NCI-H2171 treated with DMSO at 0.1 percent for 48 hours (cell line): Measurements from ENCODE around the gene ARHGAP9.
A peak's percentile ranks its signal among the peaks of the same experiment; 100 is the strongest.
"Not testable (repeated sequence)": the region's sequence is repeated elsewhere in the genome, so short reads cannot be mapped to it uniquely, and the experiment has no call there.

Source experiments
- DNase-seq: peaks from one replicate; lab custom pipeline; 2025; lab: John Stamatoyannopoulos, UW

ARHGAP9 gene

DNA sequence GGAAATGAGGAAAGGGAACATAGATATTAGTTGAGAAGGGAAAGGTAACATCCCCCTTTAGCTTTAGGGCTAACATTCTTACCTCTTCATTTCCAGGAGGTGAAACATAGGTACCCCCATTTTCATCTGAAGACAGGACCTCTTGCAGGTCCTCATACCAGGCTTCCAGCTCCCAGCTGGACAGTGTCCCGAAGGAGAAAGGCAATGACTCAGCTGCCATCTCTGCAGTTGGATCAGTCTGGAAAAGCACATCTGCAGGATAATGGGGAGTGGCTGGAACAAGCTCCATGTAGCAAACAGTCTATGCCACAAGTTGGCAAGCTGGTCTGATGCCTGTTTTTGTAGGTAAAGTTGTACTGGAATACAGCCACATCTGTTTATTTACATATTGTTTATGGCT is 37.5 kb upstream of the ARHGAP9 start:
- peak; percentile 4 for DNase-seq

DNA sequence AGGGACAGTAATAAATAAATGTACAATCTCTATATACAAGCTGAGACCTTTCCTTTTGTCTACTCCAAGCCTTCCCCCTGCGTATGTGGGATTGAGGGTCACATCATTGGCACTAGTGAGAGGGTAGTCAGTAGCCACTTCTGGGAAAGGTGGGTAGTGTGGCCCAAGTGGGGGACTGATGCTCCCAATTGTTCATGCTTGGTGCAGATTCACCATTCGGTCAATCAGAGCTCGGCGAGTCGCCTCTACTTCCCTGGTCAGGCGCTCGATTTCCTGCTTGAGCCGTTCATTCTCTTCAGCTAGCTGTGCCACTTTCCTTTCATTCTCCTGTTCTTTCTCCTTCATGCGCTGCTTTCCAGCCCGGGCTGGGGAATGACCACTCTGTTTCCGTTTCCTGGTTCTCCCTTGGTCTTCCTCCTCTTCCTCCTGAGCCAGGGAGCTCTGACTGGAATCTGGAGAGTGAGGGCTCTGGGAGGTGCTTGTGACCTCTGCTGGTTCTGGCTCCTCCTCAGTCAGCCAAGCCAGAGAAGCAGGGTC is 37.0 kb upstream of the ARHGAP9 start:
- DNase-seq, result no peak

DNA sequence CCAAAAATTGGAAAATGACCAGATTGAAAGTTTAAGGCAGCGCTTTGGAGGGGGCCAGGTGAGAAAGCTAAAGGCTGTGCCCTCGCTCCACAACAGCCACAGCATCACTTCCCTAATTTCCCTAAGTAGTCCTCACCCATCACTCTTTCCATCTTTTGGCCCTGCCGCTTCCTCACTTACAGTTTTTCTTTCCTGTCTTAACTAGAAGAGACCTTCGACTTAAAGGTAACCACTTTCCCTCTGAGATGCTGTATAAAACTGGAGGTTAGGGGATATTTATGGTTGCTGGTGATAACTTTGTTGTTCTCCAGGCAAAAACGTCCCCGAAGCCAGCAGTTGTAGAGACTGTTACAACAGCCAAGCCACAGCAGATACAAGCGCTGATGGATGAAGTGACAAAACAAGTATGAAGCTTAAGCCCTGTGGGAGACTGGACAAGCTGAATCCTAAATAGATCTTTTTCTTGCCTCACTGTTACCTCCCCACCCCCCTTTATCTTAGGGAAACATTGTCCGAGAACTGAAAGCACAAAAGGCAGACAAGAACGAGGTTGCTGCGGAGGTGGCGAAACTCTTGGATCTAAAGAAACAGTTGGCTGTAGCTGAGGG is 36.4 kb upstream of the ARHGAP9 start:
- DNase-seq, result no peak

DNA sequence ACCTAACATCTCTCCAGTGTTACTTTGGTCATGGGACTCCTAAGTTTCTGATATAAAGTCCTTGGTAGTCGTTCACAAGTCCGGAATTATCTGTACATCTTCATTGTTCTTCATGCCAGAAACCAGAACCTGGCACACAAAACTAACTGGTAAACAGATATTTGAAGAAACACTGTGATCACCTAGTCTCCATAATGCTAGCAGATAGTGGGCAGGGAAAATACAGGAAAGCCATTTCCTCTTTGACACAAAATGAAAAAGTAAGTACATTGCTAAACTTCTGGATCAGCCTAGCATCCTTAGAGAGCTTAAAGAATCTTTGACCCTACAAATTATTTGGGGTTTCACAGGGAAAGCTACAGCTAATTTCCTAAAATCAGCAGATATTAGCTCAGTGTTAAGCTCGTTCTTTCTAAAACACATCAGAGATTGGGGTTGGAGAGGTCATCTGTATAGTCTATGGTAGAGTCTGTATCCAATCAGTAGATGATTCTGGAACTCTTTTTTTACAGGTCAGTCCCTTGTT is 35.8 kb upstream of the ARHGAP9 start:
- no peak for DNase-seq

DNA sequence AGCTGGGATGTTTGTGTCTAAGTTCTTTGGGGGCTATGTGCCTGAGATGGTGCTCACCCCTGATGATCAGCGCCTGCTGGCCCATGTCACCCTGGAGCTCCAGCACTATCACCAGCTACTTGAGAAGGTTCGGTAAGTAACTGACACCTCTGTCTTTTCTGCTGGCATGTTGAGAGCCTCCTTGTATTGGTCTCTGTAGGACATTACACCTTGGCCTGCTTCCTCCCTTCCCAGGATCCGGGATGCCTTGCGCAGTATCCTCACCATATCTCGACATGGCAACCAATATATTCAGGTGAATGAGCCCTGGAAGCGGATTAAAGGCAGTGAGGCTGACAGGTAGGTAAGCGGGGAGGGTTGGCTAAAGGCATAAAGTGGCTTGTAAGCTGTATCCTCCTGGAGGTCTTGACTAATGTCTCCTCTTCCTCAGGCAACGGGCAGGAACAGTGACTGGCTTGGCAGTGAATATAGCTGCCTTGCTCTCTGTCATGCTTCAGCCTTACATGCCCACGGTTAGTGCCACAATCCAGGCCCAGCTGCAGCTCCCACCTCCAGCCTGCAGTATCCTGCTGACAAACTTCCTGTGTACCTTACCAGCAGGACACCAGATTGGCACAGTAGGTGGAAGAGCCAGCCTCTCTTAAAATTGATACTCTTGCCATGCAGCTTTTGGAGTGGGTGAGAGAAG is 35.2 kb upstream of the ARHGAP9 start:
- DNase-seq, result no peak

DNA sequence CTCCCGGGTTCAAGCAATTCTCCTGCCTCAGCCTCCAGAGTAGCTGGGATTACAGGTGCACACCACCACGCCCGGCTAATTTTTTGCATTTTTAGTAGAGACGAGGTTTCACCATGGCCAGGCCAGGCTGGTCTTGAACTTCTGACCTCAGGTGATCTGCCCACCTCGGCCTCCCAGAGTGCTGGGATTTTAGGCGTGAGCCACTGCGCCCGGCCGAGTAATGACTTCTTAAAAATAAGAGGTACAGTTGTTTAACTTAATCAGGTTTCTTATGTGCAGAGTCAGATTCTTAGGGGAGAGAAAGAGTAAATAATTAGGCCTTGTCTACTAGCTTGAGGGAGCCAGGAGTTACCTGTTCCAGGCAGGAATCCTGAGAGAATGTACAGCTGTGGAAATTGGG is 34.6 kb upstream of the ARHGAP9 start:
- not testable (repeated sequence) for DNase-seq

DNA sequence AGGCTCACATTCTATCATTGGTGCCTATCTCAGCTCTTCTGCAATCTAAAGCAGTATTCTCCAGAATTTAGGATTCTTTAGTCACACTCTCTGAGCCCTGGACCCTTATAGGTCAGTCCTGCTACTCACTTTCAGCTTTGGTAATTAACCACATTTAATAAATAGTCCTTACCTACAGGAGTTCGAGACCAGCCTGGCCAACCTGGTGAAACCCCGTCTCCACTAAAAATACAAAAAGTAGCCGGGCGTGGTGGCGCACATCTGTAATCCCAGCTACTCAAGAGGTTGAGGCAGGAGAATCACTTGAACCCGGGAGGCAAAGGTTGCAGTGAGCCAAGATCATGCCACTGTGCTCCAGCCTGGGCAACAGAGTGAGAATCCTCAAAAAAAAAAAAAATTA is 34.0 kb upstream of the ARHGAP9 start:
- DNase-seq, result not testable (repeated sequence)

DNA sequence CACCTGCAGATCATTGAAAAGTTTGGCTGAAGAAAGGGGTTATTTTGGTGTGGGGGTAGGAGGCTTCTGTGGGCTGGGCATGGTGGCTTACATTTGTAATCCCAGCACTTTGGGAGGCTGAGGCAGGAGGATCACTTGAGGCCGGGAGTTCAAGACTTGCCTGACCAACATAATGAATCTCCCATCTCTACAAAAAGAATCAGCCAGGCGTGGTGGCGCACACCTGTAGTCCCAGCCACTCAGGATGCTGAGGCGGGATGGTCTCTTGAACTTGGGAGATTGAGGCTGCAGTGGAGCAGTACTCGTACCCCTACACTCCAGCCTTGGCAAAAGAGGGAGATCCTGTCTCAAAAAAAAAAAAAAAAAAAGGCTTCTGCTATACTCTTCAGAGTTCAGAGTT is 33.6 kb upstream of the ARHGAP9 start:
- no peak for DNase-seq

DNA sequence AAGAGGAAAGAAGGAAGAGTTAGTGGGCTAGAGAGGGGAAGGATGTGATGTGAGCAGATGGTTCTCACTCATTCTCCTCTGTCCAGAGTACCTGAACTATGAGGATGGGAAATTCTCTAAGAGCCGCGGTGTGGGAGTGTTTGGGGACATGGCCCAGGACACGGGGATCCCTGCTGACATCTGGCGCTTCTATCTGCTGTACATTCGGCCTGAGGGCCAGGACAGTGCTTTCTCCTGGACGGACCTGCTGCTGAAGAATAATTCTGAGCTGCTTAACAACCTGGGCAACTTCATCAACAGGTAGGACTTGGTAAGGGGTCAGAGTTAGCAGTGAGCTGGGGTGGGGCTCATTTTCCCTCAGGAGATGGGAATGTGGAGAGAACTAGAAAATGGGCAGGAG is 33.0 kb upstream of the ARHGAP9 start:
- no peak for DNase-seq

DNA sequence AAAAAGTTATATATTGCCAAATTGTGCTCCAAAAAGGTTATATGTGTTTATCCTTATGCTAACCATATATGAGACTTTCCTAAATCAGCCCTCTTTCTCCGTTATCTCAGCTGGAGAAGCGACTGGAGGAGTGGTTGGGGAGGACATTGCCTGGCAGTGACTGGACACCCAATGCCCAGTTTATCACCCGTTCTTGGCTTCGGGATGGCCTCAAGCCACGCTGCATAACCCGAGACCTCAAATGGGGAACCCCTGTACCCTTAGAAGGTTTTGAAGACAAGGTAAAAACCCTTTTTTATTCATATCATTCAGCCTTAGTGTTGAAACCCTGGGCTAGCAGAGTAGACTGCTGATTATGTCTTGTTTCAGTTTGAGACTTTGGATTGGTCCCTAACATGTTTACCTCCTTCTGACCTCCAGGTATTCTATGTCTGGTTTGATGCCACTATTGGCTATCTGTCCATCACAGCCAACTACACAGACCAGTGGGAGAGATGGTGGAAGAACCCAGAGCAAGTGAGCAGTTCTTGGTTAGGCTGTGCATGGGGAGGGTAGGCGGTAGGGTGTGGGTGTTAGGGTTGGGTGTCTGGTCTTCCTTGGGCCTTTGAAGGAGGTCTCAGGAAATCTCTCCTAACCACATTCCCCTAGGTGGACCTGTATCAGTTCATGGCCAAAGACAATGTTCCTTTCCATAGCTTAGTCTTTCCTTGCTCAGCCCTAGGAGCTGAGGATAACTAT is 32.1 kb upstream of the ARHGAP9 start:
- DNase-seq, result no peak

DNA sequence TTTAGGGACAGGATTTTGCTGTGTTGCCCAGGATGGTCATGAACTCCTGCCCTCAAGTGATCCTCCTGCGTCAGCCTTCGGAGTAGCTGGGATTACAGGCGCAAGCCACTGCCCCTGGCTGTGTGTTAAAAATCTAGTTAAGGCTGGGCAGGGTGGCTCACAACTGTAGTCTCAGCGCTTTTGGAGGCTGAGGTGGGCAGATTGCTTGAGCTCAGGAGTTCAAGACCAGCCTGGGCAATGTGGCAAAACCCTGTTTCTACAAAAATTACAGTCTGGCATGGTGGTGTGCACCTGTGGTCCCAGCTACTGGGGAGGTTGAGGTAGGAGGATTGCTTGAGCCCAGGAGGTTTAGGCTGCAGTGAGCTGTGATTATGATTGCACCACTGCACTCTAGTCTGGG is 31.5 kb upstream of the ARHGAP9 start:
- no peak for DNase-seq

DNA sequence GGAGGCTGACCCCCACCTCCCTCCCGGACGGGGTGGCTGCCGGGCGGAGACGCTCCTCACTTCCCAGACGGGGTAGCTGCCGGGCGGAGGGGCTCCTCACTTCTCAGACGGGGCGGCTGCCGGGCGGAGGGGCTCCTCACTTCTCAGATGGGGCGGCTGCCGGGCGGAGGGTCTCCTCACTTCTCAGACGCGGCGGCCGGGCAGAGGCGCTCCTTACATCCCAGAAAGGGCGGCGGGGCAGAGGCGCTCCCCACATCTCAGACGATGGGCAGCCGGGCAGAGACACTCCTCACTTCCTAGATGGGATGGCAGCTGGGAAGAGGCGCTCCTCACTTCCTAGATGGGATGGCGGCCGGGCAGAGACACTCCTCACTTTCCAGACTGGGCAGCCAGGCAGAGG is 28.1 kb upstream of the ARHGAP9 start:
- DNase-seq, result not testable (repeated sequence)

DNA sequence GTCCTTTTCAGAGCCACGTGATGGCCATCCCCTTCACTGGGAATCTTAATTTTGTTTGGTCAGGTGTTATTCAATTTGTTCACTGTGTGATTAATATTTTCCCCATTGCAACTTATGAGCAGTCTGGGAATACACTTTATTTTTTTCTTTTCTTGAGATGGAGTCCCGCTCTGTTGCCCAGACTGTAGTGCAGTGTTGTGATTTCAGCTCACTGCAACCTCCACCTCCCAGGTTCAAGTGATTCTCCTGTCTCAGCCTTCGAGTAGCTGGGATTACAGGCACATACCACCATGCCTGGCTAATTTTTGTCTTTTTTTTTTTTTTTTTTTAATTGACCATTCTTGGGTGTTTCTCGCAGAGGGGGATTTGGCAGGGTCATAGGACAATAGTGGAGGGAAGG is 26.9 kb upstream of the ARHGAP9 start:
- not testable (repeated sequence) for DNase-seq

DNA sequence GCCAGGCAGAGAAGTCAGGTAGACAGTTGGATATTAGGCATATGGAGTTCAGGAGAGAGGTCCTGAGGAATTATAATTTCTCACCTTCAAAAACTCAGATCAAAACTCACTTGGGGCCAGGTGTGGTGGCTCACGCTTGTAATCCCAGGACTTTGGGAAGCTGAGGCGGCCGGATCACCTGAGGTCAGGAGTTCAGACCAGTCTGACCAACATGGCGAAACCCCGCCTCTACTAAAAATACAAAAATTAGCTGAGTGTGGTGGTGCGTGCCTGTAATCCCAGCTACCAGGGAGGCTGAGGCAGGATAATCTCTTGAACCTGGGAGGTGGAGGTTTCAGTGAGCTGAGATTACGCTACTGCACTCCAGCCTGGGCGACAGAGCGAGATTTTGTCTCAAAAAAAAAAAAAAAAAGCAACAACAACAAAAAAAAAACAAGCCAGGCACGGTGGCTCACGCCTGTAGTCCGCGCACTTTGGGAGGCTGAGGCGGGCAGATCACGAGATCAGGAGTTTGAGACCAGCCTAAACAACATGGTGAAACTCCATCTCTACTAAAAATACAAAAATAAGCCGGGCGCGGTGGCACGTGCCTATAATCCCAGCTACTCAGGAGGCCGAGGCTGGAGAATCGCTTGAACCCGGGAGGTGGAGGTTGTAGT is 22.8 kb upstream of the ARHGAP9 start:
- not testable (repeated sequence) for DNase-seq

DNA sequence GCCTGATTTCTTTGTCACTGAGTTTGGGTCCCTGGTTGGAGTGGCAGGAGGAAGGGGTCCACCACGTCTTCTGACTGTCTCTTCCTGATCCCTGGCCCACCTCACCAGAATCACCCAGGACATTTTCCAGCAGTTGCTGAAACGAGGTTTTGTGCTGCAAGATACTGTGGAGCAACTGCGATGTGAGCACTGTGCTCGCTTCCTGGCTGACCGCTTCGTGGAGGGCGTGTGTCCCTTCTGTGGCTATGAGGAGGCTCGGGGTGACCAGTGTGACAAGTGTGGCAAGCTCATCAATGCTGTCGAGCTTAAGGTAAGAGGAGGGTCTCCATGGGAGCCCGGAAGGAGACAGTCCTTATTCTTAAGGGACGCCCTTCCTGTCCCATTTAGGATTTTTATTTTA is 20.5 kb upstream of the ARHGAP9 start:
- no peak for DNase-seq

DNA sequence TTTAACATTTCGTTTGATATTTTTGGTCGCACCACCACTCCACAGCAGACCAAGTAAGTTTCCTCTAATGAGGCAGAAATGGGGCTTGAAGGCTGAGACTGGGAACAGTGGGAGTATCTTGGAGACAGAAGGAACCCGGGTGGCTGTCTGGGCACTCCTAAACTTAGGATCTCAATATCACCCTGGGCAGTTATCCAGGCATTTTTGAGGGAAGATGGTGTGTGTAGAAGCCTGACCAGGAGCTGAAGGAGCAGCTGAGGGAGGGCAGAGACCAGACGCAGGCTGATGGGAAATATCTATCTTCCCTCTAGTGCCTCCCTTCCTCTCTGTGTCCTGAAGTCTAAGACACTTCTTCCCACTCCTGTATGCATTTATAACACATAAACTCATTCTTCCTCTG is 18.9 kb upstream of the ARHGAP9 start:
- no peak for DNase-seq

DNA sequence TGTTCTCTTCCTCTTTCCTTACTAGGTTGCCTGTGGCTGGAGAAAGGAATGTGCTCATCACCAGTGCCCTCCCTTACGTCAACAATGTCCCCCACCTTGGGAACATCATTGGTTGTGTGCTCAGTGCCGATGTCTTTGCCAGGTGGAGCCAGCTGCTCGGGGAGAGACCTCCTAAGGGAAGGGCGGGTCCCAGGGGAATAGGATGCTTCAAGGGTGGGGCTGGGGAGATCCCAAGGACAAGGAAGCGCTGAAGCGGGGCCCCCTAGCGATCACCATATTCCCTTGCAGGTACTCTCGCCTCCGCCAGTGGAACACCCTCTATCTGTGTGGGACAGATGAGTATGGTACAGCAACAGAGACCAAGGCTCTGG is 18.5 kb upstream of the ARHGAP9 start:
- no peak for DNase-seq

DNA sequence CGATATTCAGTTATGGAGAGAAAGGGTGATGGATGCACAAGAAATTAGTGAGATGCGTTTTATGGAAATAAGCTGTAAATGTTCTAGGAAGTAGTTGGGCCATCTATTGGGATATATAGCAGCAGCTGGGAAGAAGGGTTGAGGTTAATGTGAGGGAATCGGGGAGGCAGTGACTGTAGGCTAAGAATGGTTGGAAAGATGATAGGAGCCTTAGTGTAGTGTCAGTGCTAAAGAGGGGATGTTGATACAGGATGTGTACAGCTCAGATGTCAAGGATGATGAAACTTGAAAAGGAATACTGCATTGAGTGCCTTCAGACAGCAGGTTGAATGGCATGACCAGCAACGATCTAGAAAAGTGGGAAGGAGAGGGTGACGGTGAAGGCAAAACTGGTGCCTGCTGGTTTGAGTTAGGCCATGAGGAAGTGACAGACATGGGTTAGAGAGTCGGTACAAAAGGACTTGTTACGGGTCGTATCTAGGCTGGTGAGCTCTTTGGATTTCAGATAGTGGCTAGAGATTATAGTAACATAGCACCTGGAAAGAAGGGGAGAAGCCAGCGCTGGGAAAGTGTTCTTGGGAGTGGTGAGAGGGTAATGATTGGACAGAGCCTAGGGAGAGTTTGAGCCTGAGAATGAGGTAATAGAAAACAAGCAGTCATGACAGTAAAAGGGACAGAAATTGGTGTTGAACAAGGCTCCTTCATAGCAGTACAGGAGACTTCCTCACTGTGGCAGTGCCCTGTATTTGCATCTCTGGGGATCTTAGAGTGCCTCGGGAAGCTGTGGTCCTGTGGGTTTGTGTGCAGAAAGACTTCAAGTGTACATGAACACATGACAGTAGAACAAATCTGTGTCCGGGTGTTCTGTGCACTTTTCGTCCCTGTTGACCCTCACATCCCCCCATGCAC is 17.8 kb upstream of the ARHGAP9 start:
- no peak for DNase-seq

DNA sequence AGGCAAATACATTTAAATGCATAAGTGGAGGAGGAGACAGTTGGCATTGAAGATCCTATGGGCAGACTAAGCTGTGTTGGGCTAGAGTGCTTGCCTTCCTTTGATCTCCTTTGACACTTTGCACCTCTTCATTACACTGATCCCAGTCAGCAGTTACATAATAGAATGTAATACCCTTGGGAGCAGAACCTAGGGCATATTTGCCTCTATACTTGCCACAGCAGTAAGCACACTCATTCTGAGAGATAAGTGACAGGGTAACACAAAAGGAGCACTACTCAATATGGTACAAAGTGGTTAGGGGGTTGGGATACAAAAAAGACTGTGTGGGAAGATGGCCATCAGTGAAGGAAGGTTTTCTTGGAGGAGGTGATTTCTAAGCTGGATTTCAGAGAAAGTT is 17.2 kb upstream of the ARHGAP9 start:
- no peak for DNase-seq

DNA sequence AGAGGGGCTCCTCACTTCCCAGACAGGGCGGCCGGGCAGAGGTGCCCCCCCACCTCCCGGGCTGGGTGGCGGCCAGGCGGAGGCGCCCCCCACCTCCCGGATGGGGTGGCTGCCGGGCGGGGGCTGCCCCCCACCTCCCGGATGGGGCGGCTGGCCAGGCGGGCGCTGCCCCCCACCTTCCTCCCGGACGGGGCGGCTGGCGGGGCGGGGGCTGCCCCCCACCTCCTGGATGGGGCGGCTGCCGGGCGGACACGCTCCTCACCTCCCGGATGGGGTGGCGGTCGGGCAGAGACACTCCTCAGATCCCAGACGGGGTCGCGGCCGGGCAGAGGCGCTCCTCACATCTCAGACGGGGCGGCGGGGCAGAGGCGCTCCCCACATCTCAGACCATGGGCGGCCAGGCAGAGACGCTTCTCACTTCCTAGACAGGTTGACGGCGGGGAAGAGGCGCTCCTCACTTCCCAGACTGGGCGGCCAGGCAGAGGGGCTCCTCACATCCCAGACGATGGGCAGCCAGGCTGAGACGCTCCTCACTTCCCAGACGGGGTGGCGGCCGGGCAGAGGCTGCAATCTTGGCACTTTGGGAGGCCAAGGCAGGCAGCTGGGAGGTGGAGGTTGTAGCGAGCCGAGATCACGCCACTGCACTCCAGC is 15.5 kb upstream of the ARHGAP9 start:
- not testable (repeated sequence) for DNase-seq
